GM20000 (cell line): ENCODE data around the gene MLC1.

Experiments used
- DNase-seq: peaks from one replicate; pipeline ENCODE4 v3.0.0; 2012; ENCODE audit warnings: low spot score
- CTCF ChIP-seq: IDR thresholded peaks from 2 replicates; pipeline ENCODE4 v1.5.1; 2012; ENCODE audit warnings: mild to moderate bottlenecking, control low read depth; ENCODE audit errors: extremely low read depth, missing control alignments

The MLC1 gene

GRCh38 chr22:50114221-50115021 lies 29.2 kb upstream of the MLC1 start:
- no peak for TF ChIP-seq CTCF
- DNase-seq, result no peak

- DNase-seq, result no peak
- TF ChIP-seq CTCF, result no peak
These were observed 27.2 kb upstream of the MLC1 start for GRCh38 chr22:50112151-50113118.

GRCh38 chr22:50111056-50111455 lies 25.8 kb upstream of the MLC1 start:
- DNase-seq, result no peak
- no peak for TF ChIP-seq CTCF

- TF ChIP-seq CTCF, result no peak
- DNase-seq, result no peak
These were observed 22.3 kb upstream of the MLC1 start for GRCh38 chr22:50107529-50107928.

- DNase-seq, result peak; percentile 70
- no peak for TF ChIP-seq CTCF
These were observed 20.2 kb upstream of the MLC1 start for GRCh38 chr22:50105208-50106100.

GRCh38 chr22:50104141-50104544 lies 18.9 kb upstream of the MLC1 start:
- DNase-seq, result no peak
- no peak for TF ChIP-seq CTCF
